T-helper 1 cell (primary cell): ENCODE results near the gene DNAJC10.

ENCODE experiments used
- DNase-seq, 5 donors: peaks; one replicate each; pipeline ENCODE4 v3.0.0-alpha.2; 2012 to 2020

The DNAJC10 gene

DNA sequence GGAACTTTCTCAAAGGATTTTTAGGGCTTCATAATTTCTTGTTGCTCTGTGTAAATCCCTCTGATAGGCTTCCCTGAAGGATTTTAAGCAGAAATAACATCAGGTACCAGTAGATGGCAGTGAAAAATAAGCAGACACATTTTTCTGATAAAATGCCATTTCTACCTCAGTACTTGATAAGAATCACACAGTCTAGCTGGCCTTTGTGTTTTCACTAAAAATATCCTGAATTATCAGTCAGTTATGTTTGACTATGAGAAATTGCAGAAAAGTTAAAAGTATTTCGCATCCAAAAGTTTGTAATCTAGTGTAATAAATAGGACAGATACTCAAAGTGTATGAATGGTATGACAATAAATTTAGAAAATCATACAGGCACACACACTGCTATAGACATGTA, 68.7 kb downstream of the DNAJC10 start:
- DNase-seq = no peak

DNA sequence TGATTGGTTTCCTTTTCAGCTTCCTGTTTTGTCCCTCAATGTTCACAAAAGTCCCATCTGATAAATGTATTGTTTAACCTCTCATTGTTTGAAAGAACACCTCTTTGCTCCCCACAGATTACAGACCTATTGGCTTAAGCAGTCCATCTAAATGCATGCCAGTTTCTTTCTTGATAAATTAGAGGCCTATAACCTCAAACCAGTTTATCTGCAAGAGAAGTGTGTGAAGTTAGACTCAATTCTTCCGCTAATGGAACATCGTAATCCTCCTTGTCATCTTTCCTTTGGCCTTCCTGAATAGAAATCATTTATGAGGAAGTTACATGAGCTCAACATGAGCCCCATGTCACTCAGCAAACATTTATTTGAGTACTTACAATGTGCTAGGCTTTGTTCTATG, 76.4 kb downstream of the DNAJC10 start:
- no peak for DNase-seq

GRCh38 chr2:182798736-182799135, 82.7 kb downstream of the DNAJC10 start:
- DNase-seq = no peak

- no peak for DNase-seq
Measured at GRCh38 chr2:182804128-182804527, 88.1 kb downstream of the DNAJC10 start.

- no peak for DNase-seq
Measured at GRCh38 chr2:182807319-182807718, 91.3 kb downstream of the DNAJC10 start.

GRCh38 chr2:182810087-182810486, 94.0 kb downstream of the DNAJC10 start:
- no peak for DNase-seq

DNA sequence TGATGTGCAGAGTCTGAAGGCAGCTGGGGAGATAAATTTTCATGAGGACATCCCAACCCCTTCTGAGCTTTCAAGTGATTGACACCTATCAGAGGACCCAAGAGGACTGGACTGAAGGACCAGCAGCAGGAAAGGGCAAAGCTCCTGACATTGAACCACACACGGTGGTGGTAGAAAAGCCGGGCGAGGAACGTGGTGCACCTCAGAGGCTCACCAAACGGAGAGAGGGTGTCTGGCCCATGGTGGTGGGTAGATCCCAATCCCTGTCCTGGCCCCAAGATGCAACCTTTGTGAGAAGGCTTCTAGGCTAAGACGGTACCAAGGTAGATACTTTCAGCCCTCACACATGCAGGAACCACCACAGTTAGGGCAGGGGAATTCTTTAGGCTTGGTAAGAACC, 98.3 kb downstream of the DNAJC10 start:
- no peak for DNase-seq

DNA sequence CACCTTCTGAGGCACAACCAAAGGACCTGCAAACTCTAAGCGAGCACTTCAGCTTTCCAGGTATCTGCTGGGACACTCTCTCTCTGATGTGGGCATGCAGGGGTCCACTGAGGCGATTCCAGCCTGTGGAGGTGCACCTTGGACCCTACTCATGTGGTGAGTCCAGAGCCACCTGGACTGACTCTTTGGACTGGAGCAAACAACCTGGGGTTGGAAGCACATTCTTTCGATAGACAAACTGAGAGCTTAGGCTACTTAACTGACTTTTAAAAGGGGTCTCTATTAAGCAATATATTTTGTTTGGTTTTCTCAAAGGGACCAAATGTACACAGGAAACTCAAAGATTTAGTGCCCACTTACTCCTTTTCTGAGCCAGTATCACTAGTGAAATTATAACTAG, 98.7 kb downstream of the DNAJC10 start:
- no peak for DNase-seq

- DNase-seq = no peak
Measured at GRCh38 chr2:182816866-182817265, 100.8 kb downstream of the DNAJC10 start.

GRCh38 chr2:182817558-182817957, 101.5 kb downstream of the DNAJC10 start:
- no peak for DNase-seq

- no peak for DNase-seq
Measured at GRCh38 chr2:182818501-182818900, 102.4 kb downstream of the DNAJC10 start.

DNA sequence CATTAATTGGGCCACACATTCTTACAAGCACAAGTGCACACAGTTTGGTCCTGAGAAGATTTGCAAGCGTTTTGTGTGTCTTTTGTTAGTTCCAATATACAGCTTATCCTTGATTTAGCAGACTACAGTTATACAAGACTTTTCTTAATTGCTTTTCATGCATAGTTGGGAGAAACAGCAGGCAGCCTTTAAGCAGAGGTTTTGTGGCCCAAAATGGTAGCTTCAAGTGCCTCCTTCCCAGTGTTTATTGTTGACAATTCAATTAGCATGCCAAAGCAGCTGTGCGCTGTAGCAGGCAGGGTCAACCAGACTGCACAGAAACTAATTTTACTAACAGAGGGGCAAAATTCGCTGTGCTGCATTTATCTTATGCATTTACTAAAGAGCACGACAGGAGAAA, 102.9 kb downstream of the DNAJC10 start:
- DNase-seq = no peak

DNA sequence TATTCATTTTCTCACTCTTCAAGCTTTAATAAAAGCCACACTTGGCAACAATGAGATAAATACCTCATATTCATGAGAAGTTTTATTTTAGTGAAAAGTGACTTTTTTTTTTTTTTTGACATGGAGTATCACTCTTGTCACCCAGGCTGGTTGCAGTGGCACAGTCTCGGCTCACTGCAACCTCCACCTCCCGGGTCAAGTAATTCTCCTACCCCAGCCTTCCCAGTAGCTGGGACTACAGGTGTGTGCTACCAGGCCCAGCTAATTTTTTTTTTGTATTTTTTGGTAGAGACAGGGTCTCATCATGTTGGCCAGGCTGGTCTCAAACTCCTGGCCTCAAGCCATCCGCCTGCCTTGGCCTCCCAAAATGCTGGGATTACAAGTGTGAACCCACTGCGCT, 103.4 kb downstream of the DNAJC10 start:
- no peak for DNase-seq

GRCh38 chr2:182821182-182821581, 105.1 kb downstream of the DNAJC10 start:
- no peak for DNase-seq

DNA sequence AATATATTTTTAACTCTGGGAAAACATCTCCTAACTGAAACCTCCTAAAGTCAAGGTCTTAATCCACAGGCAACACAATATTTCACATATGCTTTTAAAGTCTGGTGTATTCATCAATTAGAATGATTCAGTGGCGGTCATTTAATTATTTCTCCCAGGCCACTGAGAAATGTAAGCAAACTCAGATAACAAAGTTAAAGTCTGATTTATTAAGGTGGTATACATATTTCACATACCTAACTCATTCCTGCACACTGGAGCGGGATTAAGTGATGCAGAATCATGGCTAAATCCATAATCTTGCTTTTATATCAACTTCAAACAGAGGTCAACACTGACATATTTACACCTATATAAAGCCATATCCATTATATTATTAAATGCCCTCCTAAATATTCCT, 106.7 kb downstream of the DNAJC10 start:
- DNase-seq = no peak

DNA sequence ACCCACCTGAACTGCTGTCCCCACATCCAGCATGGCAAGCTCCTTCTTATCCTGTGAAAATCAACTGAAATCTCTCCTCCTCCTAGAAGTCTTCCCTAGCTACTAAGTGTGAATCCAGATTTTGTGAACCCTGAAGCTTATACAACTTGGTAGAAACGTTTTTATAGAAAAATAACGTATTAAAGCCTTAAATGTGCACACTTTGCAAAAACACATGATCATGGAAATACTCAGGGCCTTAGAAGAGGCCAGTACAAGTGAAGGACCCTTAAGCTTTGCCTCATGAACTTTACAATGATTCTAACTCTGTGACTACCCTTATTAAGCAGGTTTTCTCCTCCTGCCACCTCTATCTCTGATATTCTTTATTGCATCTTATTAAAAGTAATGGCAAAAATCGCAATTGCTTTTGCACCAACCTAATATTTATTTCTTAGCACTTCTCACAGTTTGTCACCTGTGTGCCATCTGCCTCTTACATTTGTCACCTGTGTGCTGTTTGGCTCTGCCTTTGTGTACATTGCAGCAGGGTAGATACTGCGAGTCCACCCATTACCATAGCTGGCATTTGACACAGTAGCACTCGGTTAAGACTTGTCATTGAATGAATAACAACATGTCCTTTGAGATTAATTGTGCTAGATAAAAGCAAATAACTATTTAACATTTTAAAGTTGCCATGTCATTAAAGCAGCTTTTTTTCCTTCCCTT, 108.2 kb downstream of the DNAJC10 start:
- no peak for DNase-seq

- no peak for DNase-seq
Measured at GRCh38 chr2:182824767-182825158, 108.7 kb downstream of the DNAJC10 start.

DNA sequence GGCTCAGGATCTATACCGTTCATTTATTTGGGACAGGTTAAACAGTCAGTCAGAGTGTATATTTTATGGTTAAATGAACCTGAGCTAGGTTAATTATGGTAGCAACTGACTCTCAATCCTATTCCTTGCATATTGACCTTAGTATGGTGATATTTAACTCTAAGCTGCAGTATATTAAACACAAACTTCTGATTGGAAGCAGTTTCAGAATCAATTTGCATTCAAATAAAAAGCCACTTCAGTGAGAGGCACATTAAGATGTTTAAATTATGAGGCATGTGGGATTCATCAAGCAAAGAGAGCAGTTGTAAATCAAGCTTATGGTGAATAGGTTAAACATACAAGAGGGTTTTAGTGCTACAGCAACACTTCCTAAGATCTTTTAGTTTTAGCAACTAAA, 110.0 kb downstream of the DNAJC10 start:
- no peak for DNase-seq

DNA sequence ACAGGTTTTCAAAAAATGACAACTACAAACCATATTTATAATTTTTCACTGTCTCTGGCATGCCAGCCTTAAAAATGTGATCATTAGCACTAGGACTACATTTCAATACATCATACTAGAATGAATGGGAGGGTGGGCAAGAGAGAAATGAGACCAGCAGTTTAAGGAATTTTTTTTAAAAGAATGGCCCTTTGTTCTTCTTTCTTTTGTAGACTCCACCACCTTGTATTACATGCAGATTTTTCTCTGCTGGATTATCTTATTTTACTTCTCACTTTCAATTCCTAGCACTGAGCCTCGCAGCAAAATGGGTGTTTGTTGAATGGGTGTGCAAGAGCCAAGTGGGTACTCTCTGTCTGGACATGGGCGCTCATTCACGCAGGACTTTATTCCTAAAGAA, 110.4 kb downstream of the DNAJC10 start:
- no peak for DNase-seq

GRCh38 chr2:182827182-182827879, 111.3 kb downstream of the DNAJC10 start:
- no peak for DNase-seq

- DNase-seq = no peak
Measured at GRCh38 chr2:182831101-182831500, 115.0 kb downstream of the DNAJC10 start.

DNA sequence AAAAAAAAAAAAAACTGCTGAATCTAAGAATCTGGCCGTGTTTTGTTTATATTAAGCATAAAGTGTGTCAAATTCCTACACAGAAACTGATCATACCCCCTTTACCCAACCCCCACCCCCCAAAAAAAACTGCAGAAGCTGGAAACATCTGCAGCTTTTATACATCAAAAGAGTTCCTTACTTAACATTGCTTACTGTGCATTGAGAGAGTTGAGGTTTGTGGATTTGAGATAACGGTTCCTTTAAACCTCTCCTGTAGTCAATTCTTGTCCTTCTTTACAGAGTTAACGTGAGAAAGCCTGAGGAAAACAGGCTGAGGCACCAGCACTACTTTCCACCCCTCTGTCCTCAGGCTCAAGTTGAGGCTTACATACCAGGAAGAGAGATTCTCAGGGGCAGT, 115.9 kb downstream of the DNAJC10 start:
- no peak for DNase-seq

- no peak for DNase-seq
Measured at GRCh38 chr2:182833084-182833854, 117.2 kb downstream of the DNAJC10 start.

GRCh38 chr2:182834293-182834692, 118.2 kb downstream of the DNAJC10 start:
- DNase-seq = no peak
